Esophagus (tissue), 2 donors: ENCODE results near the gene HTR2B. TPM values are rescaled to one million over a fixed set of nuclear protein-coding genes. Genes with fewer than 3 reads are reported as not detected.
"Not testable (repeated sequence)": the region's sequence is repeated elsewhere in the genome, so short reads cannot be mapped to it uniquely, and the experiment has no call there.

ENCODE experiments used
- H3K27ac ChIP-seq, 2 donors: one replicate each; pipeline ENCODE4 v1.5.1; 2013; ENCODE audit warnings: low read depth in 2 of 2, mild to moderate bottlenecking in 2 of 2, inconsistent platforms in 1 of 2, low read length in 1 of 2, moderate library complexity in 1 of 2
- H3K27me3 ChIP-seq, 2 donors: one replicate each; pipeline ENCODE4 v1.6.1; 2013; ENCODE audit warnings: low read length in 2 of 2, control low read depth in 1 of 2, mild to moderate bottlenecking in 1 of 2; ENCODE audit not compliant: insufficient read depth in 2 of 2, control insufficient read depth in 1 of 2
- H3K36me3 ChIP-seq, 2 donors: one replicate each; pipeline ENCODE4 v1.6.1; 2013; ENCODE audit warnings: low read length in 1 of 2; ENCODE audit not compliant: control insufficient read depth in 2 of 2, insufficient read depth in 2 of 2
- H3K4me1 ChIP-seq, 2 donors: one replicate each; pipeline ENCODE4 v1.6.1; 2013; ENCODE audit warnings: low read length in 1 of 2; ENCODE audit not compliant: control insufficient read depth in 2 of 2, insufficient read depth in 2 of 2
- H3K4me3 ChIP-seq, 2 donors: one replicate each; pipeline ENCODE4 v1.5.1; 2013; ENCODE audit warnings: low read length in 2 of 2, mild to moderate bottlenecking in 2 of 2, low read depth in 1 of 2, moderate library complexity in 1 of 2
- H3K9me3 ChIP-seq, 2 donors: one replicate each; pipeline ENCODE4 v1.6.1; 2013; ENCODE audit warnings: mild to moderate bottlenecking in 2 of 2, low read depth in 1 of 2, low read length in 1 of 2, moderate library complexity in 1 of 2; ENCODE audit not compliant: control insufficient read depth in 2 of 2, insufficient read depth in 1 of 2
- WGBS, 2 donors: extraction: QIAGEN DNeasy Blood & Tissue Kit; methylation state at CpG; one replicate each; pipeline ENCODE4 v1.1.7; 2013; 5-methylcytosine and 5-hydroxymethylcytosine counted together
- polyA plus RNA-seq, 2 donors: library from polyadenylated mRNA; stranded (reverse); fragments of 200-250 nt; gene quantifications; one replicate each; pipeline ENCODE4 v1.2.3, GENCODE V29; 2013
- donor health status: healthy with polysubstance abuse.
- donor health status: Bipolar disorder and iron deficiency.

The HTR2B gene
- polyA plus RNA-seq, 2 donors = 0.49 to 1.3 TPM

DNA sequence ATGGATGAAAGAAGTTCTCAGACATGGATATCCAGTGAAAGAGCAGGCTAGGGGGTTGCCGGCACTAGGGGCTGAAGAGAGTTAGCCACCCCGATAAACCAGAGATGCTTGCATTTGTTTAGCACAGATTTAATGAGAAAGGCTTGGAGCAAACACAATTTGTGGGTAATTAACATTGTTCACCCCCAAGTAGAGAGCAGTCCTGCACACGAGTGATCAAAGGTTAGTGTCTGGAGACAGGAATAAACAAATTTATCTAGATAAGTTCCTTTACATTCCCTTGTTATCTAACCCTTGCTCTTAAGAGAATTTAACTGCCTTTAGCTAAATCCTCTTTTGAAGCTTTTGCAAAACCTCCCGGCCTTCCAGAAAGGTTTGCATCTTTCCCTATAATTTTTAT, 23.9 kb downstream of the HTR2B start:
- Histone ChIP-seq H3K4me1 (no peaks in the 10 kb centered on the region), H3K4me3 (no peak overlapping the region), H3K9me3 (peaks cover 3 to 7% of the 10 kb centered on the region in 2 donors), H3K27ac (no peak overlapping the region), H3K36me3 (peaks cover 4 to 7% of the 10 kb centered on the region in 2 donors), H3K27me3 (no peaks in the 10 kb centered on the region)
- WGBS, 2 donors = 84 to 90% methylated on average over 4 of the region's 4 CpGs

DNA sequence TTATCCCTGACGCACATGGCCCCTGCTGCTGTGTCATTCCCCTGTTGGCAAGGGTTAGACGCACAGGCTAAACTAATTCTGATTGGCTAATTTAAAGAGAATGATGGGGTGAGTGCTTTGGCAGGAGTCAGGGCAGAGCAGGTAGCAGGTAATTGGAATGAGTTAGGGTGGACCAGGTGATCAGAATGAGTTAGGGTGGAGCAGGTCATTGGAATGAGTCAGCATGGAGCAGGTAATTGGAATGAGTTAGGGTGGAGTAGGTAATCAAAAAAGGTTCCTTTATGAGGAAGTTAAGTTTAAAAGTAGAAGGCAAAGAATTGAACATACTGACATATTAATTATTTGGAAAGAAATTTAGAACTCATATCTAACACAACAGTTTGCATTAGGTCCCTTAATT, 24.5 kb downstream of the HTR2B start:
- not testable (repeated sequence) for H3K27me3 ChIP-seq, H3K9me3 ChIP-seq, H3K36me3 ChIP-seq, H3K4me3 ChIP-seq, H3K4me1 ChIP-seq, H3K27ac ChIP-seq
- 98 to 100% methylated on average over 2 of the region's 2 CpGs for WGBS, 2 donors

DNA sequence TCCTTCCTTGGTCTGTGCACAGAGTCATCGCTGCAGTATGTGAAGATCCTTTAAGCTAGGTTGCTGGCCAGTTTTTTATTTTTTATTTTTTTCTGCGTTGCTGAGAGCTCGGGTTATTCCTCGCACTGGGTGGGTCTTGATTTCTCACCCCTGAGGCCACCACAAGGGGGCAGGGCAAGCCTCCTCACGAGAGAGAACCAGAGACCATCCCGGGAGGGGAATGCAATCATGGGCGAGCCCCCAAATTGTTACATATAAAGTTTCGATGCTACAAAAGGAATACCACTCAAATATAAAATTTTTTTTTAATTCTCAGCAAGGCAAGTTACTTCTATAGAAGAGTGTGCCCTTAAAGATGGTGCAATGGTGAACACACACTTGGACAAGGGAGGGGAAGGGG, 24.9 kb downstream of the HTR2B start:
- H3K27ac ChIP-seq = no peak overlapping the region
- H3K27me3 ChIP-seq = no peaks in the 10 kb centered on the region
- peaks cover 3 to 7% of the 10 kb centered on the region in 2 donors for H3K9me3 ChIP-seq
- H3K36me3 ChIP-seq = peaks cover 4 to 7% of the 10 kb centered on the region in 2 donors
- no peaks in the 10 kb centered on the region for H3K4me1 ChIP-seq
- WGBS, 2 donors = 97 to 98% methylated on average over 8 of the region's 8 CpGs
- H3K4me3 ChIP-seq = no peak overlapping the region

DNA sequence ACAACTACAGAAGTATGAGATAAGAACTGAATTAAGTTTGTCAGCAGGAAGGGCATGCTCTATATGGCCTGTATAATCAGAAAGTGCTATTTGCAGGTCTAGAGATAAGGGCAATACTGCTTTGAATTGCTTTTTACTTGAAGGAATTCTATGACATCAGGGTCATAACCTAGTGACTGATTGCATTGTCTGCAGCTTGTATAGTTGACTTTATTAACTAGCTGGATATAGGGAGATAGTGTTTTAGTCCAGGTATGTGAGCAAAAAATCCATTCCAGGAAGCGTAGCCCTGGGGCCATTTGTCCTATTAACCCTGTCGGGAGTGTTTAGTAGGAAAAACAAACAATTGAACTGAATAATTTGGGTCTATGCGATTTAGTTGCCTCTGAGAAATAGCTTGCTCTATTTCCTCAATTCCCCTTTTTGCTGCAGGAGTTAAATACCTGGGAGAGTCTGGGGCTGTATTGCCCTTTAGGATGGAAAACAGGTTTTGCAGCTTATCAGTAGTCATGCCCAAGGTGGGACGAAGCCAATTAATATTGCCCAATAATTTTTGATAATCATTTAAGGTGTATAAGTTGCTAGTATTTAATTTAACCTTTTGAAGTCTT, 30.0 kb downstream of the HTR2B start:
- H3K9me3 ChIP-seq = peaks cover 2 to 4% of the 10 kb centered on the region in 2 donors
- H3K4me1 ChIP-seq = no peaks in the 10 kb centered on the region
- 69 to 78% methylated on average over 4 of the region's 4 CpGs for WGBS, 2 donors
- peaks cover 6% of the 10 kb centered on the region in 2 donors for H3K36me3 ChIP-seq
- no peak overlapping the region for H3K4me3 ChIP-seq
- H3K27ac ChIP-seq = no peak overlapping the region
- H3K27me3 ChIP-seq = no peaks in the 10 kb centered on the region

DNA sequence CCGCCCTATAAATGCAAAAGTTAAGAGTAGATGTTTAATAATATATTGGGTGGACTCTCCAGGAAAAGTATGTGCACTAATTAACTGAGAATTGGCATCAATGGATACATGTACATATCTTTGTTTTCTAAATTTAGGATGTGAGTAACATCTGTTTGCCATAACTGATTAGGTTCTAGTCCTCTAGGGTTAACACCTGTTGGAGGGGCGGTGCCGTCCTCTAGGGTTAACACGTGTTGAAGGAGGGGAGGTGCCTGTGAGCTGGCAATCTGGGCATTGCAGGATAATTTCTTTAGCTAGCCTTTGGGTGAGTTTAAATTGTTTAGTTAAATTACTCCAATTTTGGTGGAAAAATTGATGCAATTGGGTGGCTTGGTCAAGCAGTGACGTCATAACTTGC, 30.9 kb downstream of the HTR2B start:
- peaks cover 0 to 2% of the 10 kb centered on the region in 2 donors for H3K9me3 ChIP-seq
- no peak overlapping the region for H3K4me3 ChIP-seq
- H3K4me1 ChIP-seq = no peaks in the 10 kb centered on the region
- WGBS, 2 donors = 85 to 95% methylated on average over 5 of the region's 5 CpGs
- no peaks in the 10 kb centered on the region for H3K27me3 ChIP-seq
- H3K36me3 ChIP-seq = peaks cover 3 to 7% of the 10 kb centered on the region in 2 donors
- no peak overlapping the region for H3K27ac ChIP-seq

DNA sequence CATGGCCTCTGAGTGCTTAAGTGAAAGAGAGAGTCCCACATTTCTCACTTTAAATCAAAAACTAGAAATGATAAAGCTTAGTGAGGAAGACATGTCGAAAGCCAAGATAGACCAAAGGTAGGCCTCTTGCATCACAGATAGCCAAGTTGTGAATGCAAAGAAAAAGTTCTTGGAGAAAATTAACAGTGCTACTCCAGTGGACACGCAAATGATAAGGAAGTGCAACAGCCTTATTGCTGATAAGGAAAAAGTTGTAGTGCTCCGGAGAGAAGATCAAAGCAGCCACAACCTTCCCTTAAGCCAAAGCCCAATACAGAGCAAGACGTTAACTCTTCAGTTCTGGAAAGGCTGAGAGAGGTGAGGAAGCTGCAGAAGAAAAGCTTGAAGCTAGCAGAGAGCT, 36.1 kb downstream of the HTR2B start:
- Histone ChIP-seq H3K27ac (no peak overlapping the region), H3K9me3 (no peaks in the 10 kb centered on the region), H3K27me3 (no peaks in the 10 kb centered on the region), H3K36me3 (peaks cover 8 to 17% of the 10 kb centered on the region in 2 donors), H3K4me1 (no peaks in the 10 kb centered on the region), H3K4me3 (no peak overlapping the region)
- WGBS, 2 donors = 69 to 81% methylated on average over 4 of the region's 4 CpGs

DNA sequence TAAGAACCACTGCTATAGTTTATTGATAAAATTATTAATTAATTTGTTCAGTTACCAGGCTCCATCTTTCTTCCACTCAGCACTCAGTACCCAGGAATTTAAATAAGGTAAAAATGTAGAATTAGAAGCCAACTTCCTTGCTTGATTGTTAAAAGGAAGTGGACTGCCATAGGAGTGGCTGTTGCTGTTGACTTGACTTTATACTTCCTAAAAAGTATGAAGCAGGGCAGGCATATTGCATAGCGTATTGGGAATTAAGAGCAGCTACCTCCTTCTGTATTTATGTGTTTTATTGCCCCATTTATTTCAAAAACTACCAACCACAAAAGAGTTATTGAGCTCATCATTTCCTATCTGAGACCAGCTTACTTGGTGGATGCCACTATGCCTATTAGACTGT, 40.3 kb downstream of the HTR2B start:
- H3K4me1 ChIP-seq = no peaks in the 10 kb centered on the region
- no peak overlapping the region for H3K27ac ChIP-seq
- H3K36me3 ChIP-seq = peaks cover 11 to 23% of the 10 kb centered on the region in 2 donors
- no peak overlapping the region for H3K4me3 ChIP-seq
- WGBS, 2 donors = 88 to 100% methylated on average over 1 of the region's 1 CpG
- no peaks in the 10 kb centered on the region for H3K9me3 ChIP-seq
- no peaks in the 10 kb centered on the region for H3K27me3 ChIP-seq

DNA sequence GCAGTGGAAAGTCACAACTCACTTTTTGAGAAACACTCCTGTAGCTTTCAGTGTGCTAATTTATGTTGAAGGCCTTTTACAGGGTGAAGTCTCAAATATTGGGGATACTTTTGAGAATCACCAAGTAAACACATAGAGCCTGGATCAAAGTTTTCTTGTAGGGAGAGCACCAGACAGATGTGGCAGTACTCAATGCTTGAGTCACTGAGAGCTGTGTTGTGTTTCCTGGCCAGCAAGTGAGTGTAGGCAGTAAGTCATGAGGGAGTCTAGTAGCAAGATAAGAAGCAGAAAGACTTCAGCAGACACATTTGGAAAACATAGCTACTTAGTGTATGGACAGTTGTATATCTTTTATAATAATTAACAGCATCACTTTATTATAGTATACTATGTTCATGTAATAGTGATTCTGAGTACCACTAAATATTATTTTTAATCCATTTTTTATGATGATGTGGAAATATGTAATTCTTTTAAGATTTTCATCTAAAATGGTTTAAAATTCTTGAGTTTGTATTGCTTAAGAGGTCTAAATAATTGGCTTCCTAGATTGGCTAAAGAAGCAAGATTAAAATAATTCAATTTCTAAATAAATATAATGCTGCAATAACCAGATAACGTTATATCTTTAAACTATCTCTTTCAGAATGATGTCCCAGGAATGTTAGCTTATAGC, 55.3 kb downstream of the HTR2B start:
- 90 to 93% methylated on average over 1 of the region's 1 CpG for WGBS, 2 donors
- Histone ChIP-seq H3K27me3 (no peaks in the 10 kb centered on the region), H3K9me3 (no peaks in the 10 kb centered on the region), H3K36me3 (peaks cover 0 to 5% of the 10 kb centered on the region in 2 donors), H3K4me1 (no peaks in the 10 kb centered on the region), H3K27ac (no peak overlapping the region), H3K4me3 (no peak overlapping the region)

DNA sequence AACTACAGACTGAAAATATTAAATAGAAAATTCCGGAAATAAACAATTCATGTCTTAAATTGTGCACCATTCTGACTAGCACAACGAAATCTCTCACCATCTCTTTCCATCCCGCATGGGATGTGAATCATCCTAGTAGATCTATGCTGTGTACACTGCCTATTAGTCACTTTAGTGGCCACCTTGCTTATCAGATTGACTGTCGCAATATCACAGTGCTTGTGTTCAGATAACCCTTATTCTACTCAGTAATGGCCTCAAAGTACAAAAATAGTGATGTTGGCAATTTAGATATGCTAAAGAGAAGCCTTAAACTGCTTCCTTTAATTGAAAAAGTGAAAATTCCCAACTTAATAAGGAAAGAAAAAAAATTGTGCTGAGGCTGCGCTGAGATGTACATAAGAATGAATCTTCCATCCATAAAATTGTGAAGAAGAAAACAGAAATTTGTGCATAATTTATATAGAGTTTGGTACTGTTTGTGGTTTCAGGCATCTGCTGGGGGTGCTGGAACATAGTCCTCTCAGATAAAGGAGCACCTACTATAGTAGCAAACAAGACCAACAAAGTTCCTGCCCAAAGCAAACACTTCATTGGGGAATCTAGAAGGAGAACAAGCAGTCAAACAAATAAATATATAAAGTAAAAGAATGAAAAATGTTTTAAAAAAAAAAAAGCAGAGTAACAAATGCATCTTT, 56.2 kb downstream of the HTR2B start:
- Histone ChIP-seq H3K9me3 (no peaks in the 10 kb centered on the region), H3K36me3 (peaks cover 0 to 5% of the 10 kb centered on the region in 2 donors), H3K27ac (no peak overlapping the region), H3K4me1 (no peaks in the 10 kb centered on the region), H3K27me3 (no peaks in the 10 kb centered on the region), H3K4me3 (no peak overlapping the region)
- 86 to 91% methylated on average over 5 of the region's 5 CpGs for WGBS, 2 donors
